K562 (cell line): Measurements from ENCODE around the gene PLD6. TPM values are rescaled to one million over a fixed set of nuclear protein-coding genes. Genes with fewer than 3 reads are reported as not detected.

Experiments used
- ATF1 ChIP-seq, 2 experiments: fragments of 450-650 bp in 1 of 2; IDR thresholded peaks; 2 replicates each; pipeline ENCODE4 v1.6.1; 2016; ENCODE audit warnings: missing compliant biosample characterization in 1 of 2, missing genetic modification characterization in 1 of 2
- BCLAF1 ChIP-seq, 2 experiments: fragments of 450-650 bp in 1 of 2; IDR thresholded peaks; 2 replicates each; pipeline ENCODE4 v1.6.1; 2011 to 2017; ENCODE audit warnings: low read depth in 2 of 2, antibody characterized with exemption in 1 of 2, borderline replicate concordance in 1 of 2, low read length in 1 of 2, mild to moderate bottlenecking in 1 of 2, mixed read lengths in 1 of 2; ENCODE audit not compliant: control insufficient read depth in 1 of 2
- CBX1 ChIP-seq: sonication (generic); IDR thresholded peaks from 2 replicates; pipeline ENCODE4 v1.6.1; 2016; ENCODE audit warnings: antibody characterized with exemption, low read depth, mild to moderate bottlenecking
- CREB3L1 ChIP-seq: fragments of 450-650 bp; IDR thresholded peaks from 2 replicates; pipeline ENCODE4 v1.6.1; 2014; ENCODE audit warnings: low read depth, mild to moderate bottlenecking, moderate library complexity, borderline replicate concordance
- ILF3 ChIP-seq: fragments of 450-650 bp; IDR thresholded peaks from 2 replicates; pipeline ENCODE4 v1.6.1; 2018; ENCODE audit warnings: antibody characterized with exemption, mild to moderate bottlenecking, moderate library complexity, borderline replicate concordance
- MTF1 ChIP-seq: fragments of 250-450 bp; sonication (Bioruptor Pico); IDR thresholded peaks from 2 replicates; pipeline ENCODE4 v1.9.0; 2021; ENCODE audit warnings: moderate library complexity, mild to moderate bottlenecking, inconsistent platforms, borderline replicate concordance
- NCOA2 ChIP-seq, 2 experiments: fragments of 450-650 bp; IDR thresholded peaks; 2 replicates each; pipeline ENCODE4 v1.6.1; 2018; ENCODE audit warnings: mild to moderate bottlenecking in 2 of 2, moderate library complexity in 1 of 2; ENCODE audit not compliant: partially characterized antibody in 2 of 2
- PREB ChIP-seq: sonication (generic); formaldehyde crosslinking; IDR thresholded peaks from 2 replicates; pipeline ENCODE4 v1.8.1; 2023; ENCODE audit warnings: mild to moderate bottlenecking, missing genetic modification reagents
- ZBTB40 ChIP-seq, 2 experiments: fragments of 450-650 bp in 1 of 2; sonication (generic) in 1 of 2; formaldehyde crosslinking in 1 of 2; IDR thresholded peaks; 2 replicates each; pipeline versions ENCODE4 v1.7.1 to v1.9.0; 2016 to 2022; ENCODE audit warnings: inconsistent platforms in 1 of 2, mild to moderate bottlenecking in 1 of 2, missing genetic modification reagents in 1 of 2
- ZNF77 ChIP-seq: fragments of 250-450 bp; sonication (Bioruptor Pico); IDR thresholded peaks from 2 replicates; pipeline ENCODE4 v1.5.0; 2020
- polyA plus RNA-seq, 8 experiments: library from polyadenylated mRNA; depleted of rRNA in 4 of 8; stranded (reverse) in 5 of 8; unstranded in 3 of 8; fragments of >200 nt; fragmentation: Nextera tagmentation in 2 of 8; fragmentation: Illumina TruSeq in 1 of 8; extraction: Ambion mirVana in 2 of 8; extraction: Trizol in 1 of 8; gene quantifications; 2 replicates each; pipeline versions ENCODE4 v1.2.1 to v1.2.3, GENCODE V29; 2011 to 2014; ENCODE audit warnings: inconsistent platforms in 1 of 8, missing spikeins in 1 of 8
- total RNA-seq, 7 experiments: library from RNA; depleted of rRNA in 6 of 7; stranded (reverse); fragments of >200 nt in 6 of 7; fragmentation: Illumina TruSeq in 2 of 7; extraction: Trizol in 2 of 7; gene quantifications; 2 replicates each; pipeline versions ENCODE4 v1.2.1 to v1.2.3, GENCODE V29; 2011 to 2021; ENCODE audit warnings: low replicate concordance in 1 of 7

PLD6 gene
- total and polyA plus RNA-seq, 9 of the 15 experiments (the other 6 are each of a cell fraction or from before 2014, with no cell fraction given) = 3.6 to 15.6 (median 10.0) TPM

GRCh38 chr17:17206124-17206912 lies at the start of gene PLD6 (continued):
- TF ChIP-seq BCLAF1 (IDR thresholded peaks at IDR 0.05; ENCODE audit: borderline replicate concordance in 1 of 2, control insufficient read depth in 1 of 2, low read depth in 2 of 2, low read length in 1 of 2) = no peak
- TF ChIP-seq CREB3L1 = peak; percentile 85
- TF ChIP-seq ILF3 = no peak
- TF ChIP-seq PREB (CRISPR knock-in tag) = no peak
- no peak for TF ChIP-seq ZNF77 (CRISPR knock-in tag)
- TF ChIP-seq ZBTB40 (IDR thresholded peaks at IDR 0.05) = no peak
- peak; percentile 67 for TF ChIP-seq ZBTB40 (CRISPR knock-in tag; IDR thresholded peaks at IDR 0.05)
- no peak for TF ChIP-seq MTF1 (CRISPR knock-in tag)
- TF ChIP-seq NCOA2 (IDR thresholded peaks at IDR 0.05; ENCODE audit: partially characterized antibody in 2 of 2) = no peak
- no peak for TF ChIP-seq ATF1 (CRISPR knock-in tag; IDR thresholded peaks at IDR 0.05)
- TF ChIP-seq ATF1 (tag; IDR thresholded peaks at IDR 0.05) = peak; percentile 89
- no peak for TF ChIP-seq CBX1
